Lower leg skin (tissue), 4 donors: ENCODE measurements around the gene HEMGN. TPM values are rescaled to one million over a fixed set of nuclear protein-coding genes. Genes with fewer than 3 reads are reported as not detected.

Source experiments
- DNase-seq, 2 donors: peaks; one replicate each; pipeline ENCODE4 v3.0.0-alpha.2; 2019; ENCODE audit warnings: low spot score in 2 of 2
- H3K4me3 ChIP-seq: fragments of 200-600 bp; sonication (generic); 2 replicates; pipeline ENCODE4 v1.5.1; 2017; ENCODE audit warnings: mild to moderate bottlenecking, low read depth; ENCODE audit not compliant: poor library complexity, severe bottlenecking
- CTCF ChIP-seq, 3 donors: fragments of 450-650 bp; IDR thresholded peaks; one replicate each; pipeline ENCODE4 v1.5.1; 2016; ENCODE audit warnings: antibody characterized with exemption in 3 of 3, mild to moderate bottlenecking in 3 of 3, moderate library complexity in 2 of 3
- POLR2A ChIP-seq, 2 donors: fragments of 450-650 bp; IDR thresholded peaks; one replicate each; pipeline ENCODE4 v1.6.1; 2016 to 2017; ENCODE audit warnings: antibody characterized with exemption in 2 of 2, mild to moderate bottlenecking in 1 of 2, moderate library complexity in 1 of 2
- WGBS, 2 donors: methylation state at CpG; one replicate each; pipeline ENCODE4 v1.1.5; 2018; 5-methylcytosine and 5-hydroxymethylcytosine counted together
- intact Hi-C: fragments of 100-400 bp; cut with DNase I; formaldehyde crosslinking; loops from one replicate; pipeline ENCODE4 v1.15.0; 2023; ENCODE audit warnings: low total_unique reads
- total RNA-seq, 4 donors: library from RNA; depleted of rRNA; stranded (reverse); fragments of >200 nt; gene quantifications; one replicate each; pipeline ENCODE4 v1.1.0, GENCODE V29; 2016

Gene HEMGN
- total RNA-seq, 4 donors from 2014 or later, result 0.08 TPM; not detected in 3

GRCh38 chr9:97907046-97907445 is 30.9 kb downstream of the HEMGN start:
- DNase-seq, result no peak

GRCh38 chr9:97906236-97906831 is 31.6 kb downstream of the HEMGN start:
- TF ChIP-seq POLR2A (IDR thresholded peaks at IDR 0.05) (no peak), CTCF (IDR thresholded peaks at IDR 0.05) (no peak)
- intact Hi-C loops, result no loop called here
- DNase-seq, result no peak
- no peak overlapping the region for H3K4me3 ChIP-seq
- WGBS, 2 donors, result 76% methylated on average over 12 of the region's 12 CpGs

More at GRCh38 chr9:97907046-97907445, 30.9 kb downstream of the HEMGN start:
- 70 to 81% methylated on average over 3 of the region's 3 CpGs for WGBS, 2 donors
- no peak overlapping the region for H3K4me3 ChIP-seq
- no peak for TF ChIP-seq POLR2A (IDR thresholded peaks at IDR 0.05)
- TF ChIP-seq CTCF (IDR thresholded peaks at IDR 0.05), result no peak
- intact Hi-C loops, result no loop called here

- H3K4me3 ChIP-seq, result no peak overlapping the region
- 88 to 97% methylated on average over 2 of the region's 2 CpGs for WGBS, 2 donors
- intact Hi-C loops, result no loop called here
- no peak for DNase-seq
- TF ChIP-seq CTCF (IDR thresholded peaks at IDR 0.05) (no peak), POLR2A (IDR thresholded peaks at IDR 0.05) (no peak)
Measured at GRCh38 chr9:97905228-97905627, 32.7 kb downstream of the HEMGN start.

GRCh38 chr9:97904725-97905124 is 33.2 kb downstream of the HEMGN start:
- no peak overlapping the region for H3K4me3 ChIP-seq
- intact Hi-C loops, result loop anchor here (5.0 kb wide), 1 partner anchor 192 kb away; no protein-coding TSS in a partner anchor
- no peak for TF ChIP-seq CTCF (IDR thresholded peaks at IDR 0.05)
- no peak for TF ChIP-seq POLR2A (IDR thresholded peaks at IDR 0.05)
- WGBS, 2 donors, result 89 to 90% methylated on average over 9 of the region's 9 CpGs
- DNase-seq, result no peak

GRCh38 chr9:97903177-97903576 is 34.8 kb downstream of the HEMGN start:
- TF ChIP-seq CTCF (IDR thresholded peaks at IDR 0.05) (no peak), POLR2A (IDR thresholded peaks at IDR 0.05) (no peak)
- DNase-seq, result no peak
- 31 to 50% methylated on average over 1 of the region's 1 CpG for WGBS, 2 donors
- intact Hi-C loops, result loop anchor here (5.0 kb wide), 1 partner anchor 191 kb away; no protein-coding TSS in a partner anchor
- H3K4me3 ChIP-seq, result no peak overlapping the region
